GM10248 (cell line): ENCODE data around the gene KCNK10.

Experiments
- CTCF ChIA-PET: fragments of 300-600 bp; sonication (Branson Sonifier 250); formaldehyde crosslinking; extraction: SDS; loops from one replicate; lab custom pipeline; 2021; ENCODE audit warnings: antibody characterized with exemption; lab: Yijun Ruan, JAX
- POLR2A ChIA-PET: fragments of 350-650 bp; sonication (Branson Sonifier 250); formaldehyde crosslinking; extraction: SDS; loops from one replicate; lab custom pipeline; 2020; ENCODE audit warnings: antibody characterized with exemption; lab: Yijun Ruan, JAX
- DNase-seq: peaks from one replicate; pipeline ENCODE4 v3.0.0; 2012; ENCODE audit errors: extremely low spot score
- TF ChIP-seq, protein P1 (sequence below): IDR thresholded peaks from 2 replicates; pipeline ENCODE4 v1.5.1; 2012; ENCODE audit warnings: mild to moderate bottlenecking, low read depth; ENCODE audit errors: extremely low read depth, missing control alignments, control extremely low read depth

The KCNK10 gene

GRCh38 chr14:88289234-88289633 is 33.8 kb downstream of the KCNK10 start:
- TF ChIP-seq, protein P1, sequence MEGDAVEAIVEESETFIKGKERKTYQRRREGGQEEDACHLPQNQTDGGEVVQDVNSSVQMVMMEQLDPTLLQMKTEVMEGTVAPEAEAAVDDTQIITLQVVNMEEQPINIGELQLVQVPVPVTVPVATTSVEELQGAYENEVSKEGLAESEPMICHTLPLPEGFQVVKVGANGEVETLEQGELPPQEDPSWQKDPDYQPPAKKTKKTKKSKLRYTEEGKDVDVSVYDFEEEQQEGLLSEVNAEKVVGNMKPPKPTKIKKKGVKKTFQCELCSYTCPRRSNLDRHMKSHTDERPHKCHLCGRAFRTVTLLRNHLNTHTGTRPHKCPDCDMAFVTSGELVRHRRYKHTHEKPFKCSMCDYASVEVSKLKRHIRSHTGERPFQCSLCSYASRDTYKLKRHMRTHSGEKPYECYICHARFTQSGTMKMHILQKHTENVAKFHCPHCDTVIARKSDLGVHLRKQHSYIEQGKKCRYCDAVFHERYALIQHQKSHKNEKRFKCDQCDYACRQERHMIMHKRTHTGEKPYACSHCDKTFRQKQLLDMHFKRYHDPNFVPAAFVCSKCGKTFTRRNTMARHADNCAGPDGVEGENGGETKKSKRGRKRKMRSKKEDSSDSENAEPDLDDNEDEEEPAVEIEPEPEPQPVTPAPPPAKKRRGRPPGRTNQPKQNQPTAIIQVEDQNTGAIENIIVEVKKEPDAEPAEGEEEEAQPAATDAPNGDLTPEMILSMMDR = no peak
- ChIA-PET POLR2A (no interaction called here), CTCF (interaction anchor here (0.6 kb wide), 1 partner anchor 15 kb away, joined by 3 read pairs; no protein-coding TSS in a partner anchor)
- no peak for DNase-seq

DNA sequence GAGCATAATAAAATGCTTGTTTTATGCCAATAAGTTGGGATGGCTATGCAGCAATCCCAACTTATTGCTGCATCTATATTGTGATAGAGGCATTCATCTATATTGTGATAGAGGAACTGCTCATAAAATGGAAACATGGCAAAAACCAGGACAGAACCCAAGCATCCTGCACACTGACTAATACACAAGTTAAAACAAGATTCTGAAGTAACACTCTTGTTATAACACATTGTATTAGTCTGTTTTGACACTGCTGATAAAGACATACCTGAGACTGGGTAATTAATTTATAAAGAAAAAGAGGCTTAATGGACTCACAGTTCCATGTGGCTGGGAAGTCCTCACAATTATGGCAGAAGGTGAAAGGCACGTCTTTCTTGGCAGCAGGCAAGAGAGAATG is 36.8 kb downstream of the KCNK10 start:
- POLR2A ChIA-PET = no interaction called here
- TF ChIP-seq, protein P1 = no peak
- CTCF ChIA-PET = no interaction called here
- no peak for DNase-seq

GRCh38 chr14:88281447-88281846 is 41.6 kb downstream of the KCNK10 start:
- ChIA-PET POLR2A (no interaction called here), CTCF (no interaction called here)
- no peak for DNase-seq

DNA sequence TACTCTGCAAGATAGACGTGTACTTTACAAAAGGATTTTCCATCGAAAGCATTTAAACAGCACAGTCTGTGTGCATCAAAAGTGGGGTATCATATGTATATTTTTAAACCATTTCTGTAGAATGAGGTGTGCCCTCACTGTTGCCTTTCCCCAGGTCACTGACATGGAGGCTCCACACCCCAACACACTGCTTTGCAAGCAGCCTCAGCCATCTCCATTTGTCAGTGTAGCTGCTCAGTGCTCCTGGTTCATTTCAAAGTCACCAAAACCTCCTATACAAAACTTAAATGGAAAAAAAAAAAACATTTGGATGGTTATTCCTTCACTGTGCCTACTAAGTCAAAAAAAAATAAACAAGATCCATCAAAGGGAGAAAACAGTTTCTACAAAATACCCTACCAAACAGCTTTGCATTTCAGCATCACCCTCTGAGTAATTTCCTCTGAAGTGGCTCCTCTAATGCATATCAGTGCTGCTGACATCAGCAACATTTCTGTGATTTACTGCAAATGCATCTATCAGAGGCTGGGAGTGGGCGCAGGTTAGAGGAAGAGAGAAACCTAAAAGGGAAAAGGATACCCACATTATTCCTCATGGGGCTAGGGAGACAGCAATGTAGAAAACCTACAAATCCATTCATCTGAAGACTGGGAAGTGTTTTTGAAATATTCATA is 46.0 kb downstream of the KCNK10 start:
- POLR2A ChIA-PET = no interaction called here
- CTCF ChIA-PET = no interaction called here
- TF ChIP-seq, protein P1 = no peak
- DNase-seq = no peak

More at GRCh38 chr14:88281447-88281846, 41.6 kb downstream of the KCNK10 start:
- TF ChIP-seq, protein P1 = no peak

DNA sequence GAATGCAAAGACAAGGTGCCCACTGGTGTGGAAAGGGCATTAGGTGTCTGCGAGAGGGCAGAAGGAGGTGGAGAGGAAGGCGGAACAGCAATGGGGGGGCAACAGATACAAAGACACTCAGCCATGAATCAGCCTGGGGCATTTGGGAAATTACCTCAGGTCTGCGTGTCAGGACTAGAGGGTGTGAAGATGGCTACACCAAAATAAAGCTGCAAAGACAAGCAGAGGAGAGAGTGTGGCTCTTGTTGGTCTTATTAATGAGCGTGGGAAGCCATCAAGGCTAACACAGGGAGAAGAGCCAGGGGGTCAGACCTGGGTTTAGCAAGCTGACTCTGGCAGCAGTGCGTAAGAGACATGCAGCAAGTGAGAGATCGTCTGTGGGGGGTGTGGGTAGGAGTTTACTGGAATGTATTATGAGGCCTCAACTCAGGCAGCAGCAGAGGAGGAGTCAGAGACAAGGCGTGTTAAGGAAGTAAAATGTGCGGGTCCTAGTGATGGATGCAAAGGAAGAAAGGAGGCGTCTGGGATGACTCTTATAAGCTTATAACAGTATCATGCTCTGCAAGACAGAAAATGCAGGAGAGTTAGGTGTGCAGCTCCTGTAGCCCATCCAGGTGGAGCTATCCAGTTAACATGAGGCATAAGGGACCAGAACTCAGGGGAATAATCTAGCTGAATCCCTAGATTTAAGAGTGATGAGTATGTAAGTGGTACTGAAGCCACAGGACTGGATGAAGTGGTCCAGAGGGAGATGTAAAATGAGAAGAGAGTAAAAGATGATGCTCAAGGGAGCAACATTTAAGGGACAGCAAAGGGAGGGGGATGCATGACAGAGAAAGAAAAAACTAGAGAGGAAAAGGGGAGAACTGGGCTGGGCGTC is 50.4 kb downstream of the KCNK10 start:
- DNase-seq = no peak
- TF ChIP-seq, protein P1 = no peak
- ChIA-PET CTCF (interaction anchor here (1.2 to 1.3 kb wide), 2 partner anchors 9 to 17 kb away, joined by 3 read pairs; no protein-coding TSS in a partner anchor), POLR2A (no interaction called here)

DNA sequence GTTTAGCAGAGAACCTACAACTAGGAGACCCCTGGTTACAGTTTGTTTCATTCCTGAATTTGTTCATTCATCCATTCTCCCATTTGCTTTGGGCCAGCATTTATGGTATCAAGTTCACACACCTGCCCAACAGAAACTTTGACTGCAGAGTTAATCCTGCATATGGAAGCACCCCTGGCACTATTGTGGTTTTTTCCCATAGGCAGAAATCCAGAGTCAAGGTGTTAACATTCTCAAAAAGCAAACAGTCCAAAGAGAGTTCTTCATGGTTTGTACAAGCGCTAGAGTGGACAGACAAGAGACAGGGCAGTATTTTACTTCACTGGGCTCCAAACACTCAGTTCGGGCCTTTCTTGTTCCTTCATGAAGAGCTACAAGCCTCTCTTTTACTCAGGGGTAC is 51.9 kb downstream of the KCNK10 start:
- ChIA-PET POLR2A (no interaction called here), CTCF (interaction anchor here (1.3 kb wide), 1 partner anchor 19 kb away, joined by 3 read pairs; no protein-coding TSS in a partner anchor)
- TF ChIP-seq, protein P1 = no peak
- DNase-seq = no peak
